Left renal pelvis (tissue), 4 donors: Measurements from ENCODE around the gene CAD. TPM values are rescaled to one million over a fixed set of nuclear protein-coding genes. Genes with fewer than 3 reads are reported as not detected.
"Not testable (repeated sequence)": the region's sequence is repeated elsewhere in the genome, so short reads cannot be mapped to it uniquely, and the experiment has no call there.

Experiments
- DNase-seq, 4 donors: peaks; one replicate each; pipeline ENCODE4 v3.0.0-alpha.2; 2013; ENCODE audit warnings: low read depth in 4 of 4, low spot score in 3 of 4
- polyA plus RNA-seq, 4 donors: library from polyadenylated mRNA; unstranded; fragments of 120-200 nt; gene quantifications; one replicate each; pipeline ENCODE4 v1.2.1, GENCODE V29; 2013; ENCODE audit not compliant: insufficient read length in 4 of 4

The CAD gene
- polyA plus RNA-seq, 4 donors: 33.7 to 61.4 (median 43.1) TPM

GRCh38 chr2:27251766-27252165, 34.6 kb downstream of the CAD start:
- no peak for DNase-seq

DNA sequence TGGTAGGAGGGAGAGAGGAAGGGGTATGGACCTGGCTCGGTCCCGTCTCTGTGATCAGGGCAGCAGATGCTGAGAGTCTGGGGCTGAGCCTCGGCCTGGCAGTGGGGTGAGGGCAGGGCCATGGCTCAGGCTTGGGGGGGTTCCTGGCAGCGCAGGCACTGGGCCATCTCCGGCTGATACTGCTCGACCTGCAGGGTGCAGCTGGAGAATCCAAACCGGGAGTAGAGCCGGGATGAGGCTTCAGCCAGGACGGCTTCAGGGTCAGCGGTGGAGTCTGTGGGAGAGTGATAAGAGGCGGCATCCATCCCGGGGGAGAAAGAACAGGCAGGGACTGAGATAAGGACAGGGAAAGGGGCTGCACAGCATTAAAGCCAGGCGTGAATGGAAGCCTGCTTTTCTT, 38.0 kb downstream of the CAD start:
- no peak for DNase-seq

DNA sequence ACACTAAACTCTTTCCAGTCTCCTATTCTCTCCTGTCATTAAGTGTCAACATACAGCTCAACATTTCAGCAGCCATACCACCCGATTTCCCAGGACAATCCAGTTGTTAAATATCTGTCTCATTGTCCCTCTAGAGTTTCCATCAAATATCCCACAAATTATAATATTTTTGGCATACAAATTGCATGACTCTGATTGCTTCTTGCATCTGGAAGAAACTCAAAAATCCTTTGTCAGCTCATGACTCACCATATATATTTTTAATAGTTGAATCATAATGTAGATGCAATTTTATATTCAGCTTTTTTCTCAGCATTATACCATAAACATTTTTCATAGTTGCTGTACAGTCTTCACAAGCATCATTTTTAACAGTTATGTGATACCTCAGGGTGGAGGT, 38.5 kb downstream of the CAD start:
- no peak for DNase-seq

DNA sequence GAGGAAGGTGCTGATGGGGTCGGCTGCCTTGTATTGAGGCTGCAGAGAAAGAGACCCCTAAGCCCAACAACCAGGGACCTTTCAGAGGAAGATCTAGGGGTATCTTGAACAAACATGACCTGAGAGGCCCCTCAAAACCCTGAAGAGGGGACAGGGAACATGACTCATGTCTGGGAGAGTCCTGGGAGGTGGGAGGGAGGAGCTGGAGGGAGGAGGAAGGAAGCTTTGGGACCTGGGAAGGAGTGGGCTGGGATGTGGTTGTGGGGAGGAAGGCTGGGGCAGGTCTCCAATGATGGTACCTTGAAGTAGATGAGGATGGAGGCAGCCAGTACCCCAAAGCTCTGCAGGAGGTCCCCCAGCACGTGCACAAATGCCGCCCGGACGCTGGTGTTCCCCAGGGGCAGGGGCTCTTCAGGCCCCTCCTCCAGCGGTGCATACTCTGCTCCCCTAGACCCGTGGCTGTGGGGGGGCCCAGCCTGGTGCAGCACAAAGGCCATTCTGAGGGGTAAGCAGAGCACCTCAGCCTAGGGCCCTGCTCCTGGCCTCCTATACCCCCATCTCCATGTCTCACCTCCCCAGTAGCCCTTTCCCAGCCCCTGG, 39.8 kb downstream of the CAD start:
- no peak for DNase-seq

GRCh38 chr2:27258051-27258450, 40.9 kb downstream of the CAD start:
- no peak for DNase-seq

- no peak for DNase-seq
Observed at GRCh38 chr2:27261241-27261925, 44.2 kb downstream of the CAD start.

GRCh38 chr2:27261926-27262298, 44.7 kb downstream of the CAD start:
- DNase-seq: no peak

DNA sequence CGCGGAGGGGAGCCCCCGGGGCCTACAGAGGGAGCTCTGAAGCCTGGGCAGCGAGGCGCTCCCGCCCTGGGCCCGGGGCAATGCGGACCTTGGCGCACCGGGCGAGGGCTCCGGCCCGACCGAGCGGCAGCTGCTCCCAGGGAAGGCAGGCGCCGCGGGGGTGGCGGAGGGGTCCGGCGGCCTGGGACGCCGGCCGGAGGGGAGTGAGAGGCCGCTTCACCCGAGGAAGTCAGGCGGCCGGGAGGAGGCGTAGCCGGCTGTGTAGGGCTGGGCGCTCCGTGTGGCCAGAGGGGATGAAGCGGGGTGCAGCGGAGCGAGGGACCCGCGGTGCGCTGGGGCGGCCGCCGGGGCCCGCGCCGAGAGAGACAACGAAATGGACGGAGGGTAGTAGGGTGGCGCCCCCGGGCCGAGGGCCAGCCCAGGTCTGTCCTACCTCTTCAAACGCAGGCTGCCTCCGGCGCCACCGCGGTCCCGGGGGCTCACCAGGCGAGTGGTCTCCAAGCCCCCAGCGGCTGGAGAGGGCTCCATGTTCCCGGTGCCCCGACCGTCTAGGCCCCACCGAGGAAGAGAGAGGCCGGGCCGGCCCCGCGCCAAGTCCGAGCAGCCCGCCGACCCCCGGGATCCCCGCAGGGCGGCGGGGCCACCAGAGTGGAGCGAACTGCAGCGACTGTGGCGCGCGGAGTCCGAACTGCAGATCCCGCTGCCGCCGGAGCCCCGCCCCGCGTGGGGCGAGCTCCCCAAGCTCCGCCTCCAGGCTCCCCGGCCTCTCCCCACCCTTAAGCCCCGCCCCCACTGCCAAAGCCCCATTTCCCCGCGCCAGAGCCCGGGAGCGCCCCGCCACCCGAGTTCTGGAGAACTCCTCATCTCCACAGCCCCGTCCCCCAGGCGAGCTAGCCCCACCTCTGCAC, 45.5 kb downstream of the CAD start, which contains the start of gene SLC30A3:
Gene SLC30A3 (minus strand): TSS at position 669 of the 908 bp plus-strand sequence. CDS start 141 bp downstream, at position 528.
- DNase-seq: peak in 1 of 4 donors; percentile 37

DNA sequence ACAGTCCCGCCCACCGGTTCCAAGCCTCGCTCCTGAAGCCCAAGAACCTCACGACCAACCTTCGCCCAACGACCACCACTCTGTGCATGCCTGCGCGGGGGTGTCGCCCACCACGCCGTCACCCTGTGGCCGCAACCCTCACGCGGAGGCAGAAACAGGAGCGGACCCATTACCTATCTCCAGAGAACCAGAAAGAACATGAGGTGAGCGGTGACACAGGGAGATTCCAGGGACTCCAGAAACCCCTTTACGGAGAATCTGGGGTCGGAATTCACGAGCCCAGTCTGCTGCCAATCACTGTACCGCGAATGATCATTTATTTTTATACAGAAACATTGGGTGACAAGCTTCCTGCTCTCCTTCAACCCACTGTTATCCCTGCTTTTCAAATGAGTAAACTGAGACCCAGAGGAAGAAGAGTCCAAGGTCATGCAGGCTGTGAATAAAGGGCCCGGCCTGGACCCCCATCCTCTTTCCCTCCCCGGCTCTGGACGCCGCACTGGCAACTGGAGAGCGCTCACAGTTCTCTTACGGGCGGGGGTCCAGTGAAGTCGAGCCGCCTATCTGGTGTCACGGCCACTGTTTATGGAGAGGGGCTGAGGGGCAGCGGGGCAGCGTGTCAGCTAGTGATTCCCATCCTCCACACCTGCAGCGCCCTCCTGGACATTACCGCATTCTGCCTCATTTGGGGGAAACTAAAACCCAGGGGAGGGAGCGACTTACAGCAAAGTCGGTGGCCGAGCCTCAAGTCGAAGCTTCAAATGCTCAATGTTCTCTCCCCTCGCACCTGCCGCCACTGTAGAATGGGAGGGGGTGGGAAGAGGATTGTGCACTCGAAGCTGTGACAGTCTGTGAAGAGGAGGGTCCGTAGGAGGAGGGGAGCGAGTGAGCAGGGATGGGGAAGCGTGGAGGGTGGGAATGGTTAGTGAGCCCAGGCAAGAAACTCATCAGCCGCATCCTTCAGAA, 46.4 kb downstream of the CAD start:
- no peak for DNase-seq

DNA sequence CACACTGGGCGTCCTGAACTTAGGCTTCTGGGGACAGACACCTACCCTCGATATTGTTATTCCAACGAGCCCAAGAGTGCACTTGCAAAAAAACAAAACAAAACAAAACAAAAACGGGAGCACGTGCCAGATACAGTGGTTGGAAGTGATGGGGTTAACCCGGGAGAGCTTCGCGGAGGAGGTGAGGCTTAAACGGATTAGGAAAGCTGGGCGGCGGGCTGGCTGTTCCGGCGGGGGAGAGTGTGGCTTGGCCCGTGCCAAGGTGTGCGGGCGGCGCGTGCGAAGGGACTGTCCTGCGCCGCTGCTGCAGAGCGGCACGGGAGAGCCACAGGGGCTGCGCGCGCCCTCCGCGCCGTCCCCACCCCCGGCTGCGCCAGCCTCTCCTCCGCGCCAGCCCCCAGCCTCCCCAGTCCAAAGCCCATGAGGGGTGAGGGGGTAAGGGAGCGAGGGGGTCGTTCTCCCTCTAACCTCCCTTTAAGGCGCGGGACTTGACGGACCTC, 47.1 kb downstream of the CAD start:
- no peak for DNase-seq

- DNase-seq: peak in 1 of 4 donors; percentile 47
Observed at GRCh38 chr2:27264753-27265535, 47.8 kb downstream of the CAD start.

GRCh38 chr2:27265536-27265870, 48.3 kb downstream of the CAD start:
- no peak for DNase-seq

GRCh38 chr2:27268296-27268695, 51.1 kb downstream of the CAD start:
- not testable (repeated sequence) for DNase-seq

- DNase-seq: no peak
Observed at GRCh38 chr2:27270131-27270530, 53.0 kb downstream of the CAD start.

GRCh38 chr2:27270670-27271069, 53.5 kb downstream of the CAD start:
- no peak for DNase-seq

DNA sequence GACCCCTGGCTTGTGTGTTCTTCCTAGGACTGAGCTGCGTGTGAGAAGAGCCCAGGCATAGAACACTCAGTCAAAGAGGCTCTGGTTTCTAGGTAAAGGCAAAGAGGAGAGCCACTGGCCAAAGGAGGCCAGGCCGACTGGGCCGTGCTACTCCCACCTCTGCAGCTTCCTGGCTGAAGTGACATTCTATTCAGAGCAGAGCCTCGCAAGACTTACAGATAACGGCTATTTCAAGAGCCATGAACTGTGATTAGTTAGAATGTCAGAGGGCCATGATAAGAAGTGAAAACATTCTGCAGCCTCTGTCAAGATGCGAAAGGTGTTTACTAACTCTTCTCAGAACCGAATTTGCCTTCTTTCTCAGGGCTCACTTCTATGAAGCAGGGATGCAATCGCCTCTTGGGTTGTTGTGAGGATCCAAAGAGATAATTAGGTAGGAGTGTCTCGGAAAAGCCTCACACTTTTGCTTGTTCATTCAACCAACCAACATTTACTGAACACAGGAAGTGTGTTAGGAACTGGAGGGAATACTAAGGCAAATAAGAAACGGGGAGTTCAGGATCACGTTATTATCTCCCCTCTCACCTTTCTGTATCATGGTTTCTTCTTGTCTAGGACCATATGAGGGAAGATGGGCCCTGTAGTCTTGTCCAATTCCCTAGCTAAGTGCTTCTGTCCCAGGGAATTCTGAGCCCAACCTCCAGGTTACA, 54.6 kb downstream of the CAD start:
- no peak for DNase-seq

- DNase-seq: not testable (repeated sequence)
Observed at GRCh38 chr2:27272537-27273522, 55.7 kb downstream of the CAD start.
